Right lobe of liver (tissue), 4 donors: ENCODE results near the gene EXOC2.

Source experiments
- CTCF ChIP-seq, 4 donors: fragments of 200-600 bp in 3 of 4; fragments of 450-650 bp in 1 of 4; IDR thresholded peaks; one replicate each; pipeline versions ENCODE4 v1.5.1 to v1.8.0; 2016 to 2022; ENCODE audit warnings: antibody characterized with exemption in 4 of 4, mild to moderate bottlenecking in 2 of 4
- POLR2A ChIP-seq: fragments of 450-650 bp; IDR thresholded peaks from one replicate; pipeline ENCODE4 v1.6.1; 2017; ENCODE audit warnings: antibody characterized with exemption, mild to moderate bottlenecking
- donor health status: DM: no; HTN: no; CAD: no.
- donor health status: DM: no; HTN: no; CAD: no.
- donor health status: DM: no; HTN: yes; CAD: no.

DNA sequence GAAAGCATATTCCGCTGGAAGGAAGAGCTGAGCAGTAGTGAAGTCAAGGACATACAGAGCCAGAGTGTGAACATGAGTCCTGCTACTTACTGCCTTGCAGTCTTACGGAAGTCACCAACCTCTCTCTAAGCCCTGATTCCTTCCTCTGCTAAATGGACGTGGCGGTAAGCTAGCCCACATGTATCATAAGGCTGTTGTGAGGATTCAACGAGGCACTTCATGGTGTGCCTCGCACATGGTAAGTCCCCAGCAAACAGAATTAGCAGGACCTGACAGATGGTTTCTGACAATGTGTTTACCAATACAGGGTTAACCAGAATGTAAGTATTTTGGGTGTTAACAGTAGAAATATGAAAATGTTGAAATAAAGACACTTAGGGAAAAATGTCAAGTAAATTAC lies 208.2 kb downstream of the EXOC2 start:
- TF ChIP-seq CTCF (IDR thresholded peaks at IDR 0.05), result no peak
- TF ChIP-seq POLR2A, result no peak
